GM23338 (cell line): ENCODE results near the gene PIGB. TPM values are rescaled to one million over a fixed set of nuclear protein-coding genes. Genes with fewer than 3 reads are reported as not detected.

Experiments
- ATAC-seq: fragments of 200-7000 bp; cut with Tn5 transposase; 3 replicates; pipeline ENCODE4 v1.9.1; 2020
- DNase-seq: peaks from one replicate; pipeline ENCODE4 v3.0.0-alpha.2; 2015; ENCODE audit warnings: low spot score
- H2AFZ ChIP-seq: fragments of 200-600 bp; sonication (generic); 2 replicates; pipeline ENCODE4 v1.8.0; 2016; ENCODE audit warnings: antibody characterized with exemption, mild to moderate bottlenecking, moderate library complexity
- H3F3A ChIP-seq: fragments of 200-600 bp; sonication (generic); replicated peaks from 2 replicates; pipeline ENCODE4 v1.8.0; 2017; ENCODE audit warnings: antibody characterized with exemption, mixed run types, low read depth
- H3K27ac ChIP-seq: fragments of 200-600 bp; sonication (generic); 2 replicates; pipeline ENCODE4 v1.6.1; 2016; ENCODE audit warnings: low read depth
- H3K27me3 ChIP-seq: fragments of 200-600 bp; sonication (generic); 2 replicates; pipeline ENCODE4 v1.8.0; 2016; ENCODE audit warnings: mild to moderate bottlenecking, mixed run types, moderate library complexity; ENCODE audit not compliant: insufficient read depth
- H3K36me3 ChIP-seq: fragments of 200-600 bp; sonication (generic); 2 replicates; pipeline ENCODE4 v1.8.0; 2016; ENCODE audit warnings: mild to moderate bottlenecking; ENCODE audit not compliant: insufficient read depth
- H3K4me1 ChIP-seq: fragments of 200-600 bp; sonication (generic); 2 replicates; pipeline ENCODE4 v1.8.0; 2016; ENCODE audit warnings: mild to moderate bottlenecking, moderate library complexity; ENCODE audit not compliant: insufficient read depth
- H3K4me2 ChIP-seq: fragments of 200-600 bp; sonication (generic); 2 replicates; pipeline ENCODE4 v1.7.1; 2017; ENCODE audit warnings: mixed run types
- H3K4me3 ChIP-seq: fragments of 200-600 bp; sonication (generic); 2 replicates; pipeline ENCODE4 v1.6.1; 2016; ENCODE audit warnings: mixed run types
- H3K79me2 ChIP-seq: fragments of 200-600 bp; sonication (generic); replicated peaks from 2 replicates; pipeline ENCODE4 v1.8.0; 2017; ENCODE audit warnings: mild to moderate bottlenecking; ENCODE audit not compliant: insufficient read depth
- H3K9me2 ChIP-seq: fragments of 200-600 bp; sonication (generic); 2 replicates; pipeline ENCODE4 v1.8.0; 2017; ENCODE audit not compliant: insufficient read depth
- H4K20me1 ChIP-seq: fragments of 200-600 bp; sonication (generic); replicated peaks from 2 replicates; pipeline ENCODE4 v1.8.0; 2017; ENCODE audit warnings: mild to moderate bottlenecking; ENCODE audit not compliant: insufficient read depth
- H3K27ac Mint-ChIP-seq: 2 replicates; pipeline ENCODE4 v1.8.0; 2020; ENCODE audit warnings: inconsistent platforms, mild to moderate bottlenecking, moderate library complexity, mixed read lengths
- H3K27me3 Mint-ChIP-seq: 3 replicates; pipeline ENCODE4 v1.8.0; 2022; ENCODE audit warnings: low read depth, mild to moderate bottlenecking, moderate library complexity, mixed read lengths, inconsistent platforms; ENCODE audit not compliant: insufficient read depth, poor library complexity
- H3K36me3 Mint-ChIP-seq: 3 replicates; pipeline ENCODE4 v1.8.0; 2021; ENCODE audit warnings: low read depth, mild to moderate bottlenecking, inconsistent platforms, moderate library complexity, mixed read lengths
- H3K4me1 Mint-ChIP-seq: 3 replicates; pipeline ENCODE4 v1.8.0; 2020; ENCODE audit warnings: mild to moderate bottlenecking, inconsistent platforms, mixed read lengths
- H3K4me3 Mint-ChIP-seq: 3 replicates; pipeline ENCODE4 v1.8.0; 2021; ENCODE audit warnings: moderate library complexity, mild to moderate bottlenecking, inconsistent platforms, mixed read lengths
- H3K9me3 Mint-ChIP-seq: 3 replicates; pipeline ENCODE4 v1.8.0; 2020; ENCODE audit warnings: moderate library complexity, mild to moderate bottlenecking, inconsistent platforms, mixed read lengths
- CREB1 ChIP-seq: fragments of 250-450 bp; sonication (Bioruptor Pico); IDR thresholded peaks from 2 replicates; pipeline ENCODE4 v1.5.0; 2020; ENCODE audit warnings: low read depth, mild to moderate bottlenecking, moderate library complexity
- EZH2phosphoT487 ChIP-seq: fragments of 200-600 bp; sonication (generic); IDR thresholded peaks from one replicate; pipeline ENCODE4 v1.8.1; 2018; ENCODE audit warnings: antibody characterized with exemption; ENCODE audit not compliant: unreplicated experiment
- JUNB ChIP-seq: IDR thresholded peaks from one replicate; pipeline ENCODE4 v1.6.1; 2016; ENCODE audit warnings: antibody characterized with exemption; ENCODE audit not compliant: unreplicated experiment
- NANOG ChIP-seq: IDR thresholded peaks from 2 replicates; pipeline ENCODE4 v1.6.1; 2016; ENCODE audit warnings: antibody characterized with exemption, borderline replicate concordance
- POLR2AphosphoS5 ChIP-seq: IDR thresholded peaks from 2 replicates; pipeline ENCODE4 v1.6.1; 2016; ENCODE audit warnings: antibody characterized with exemption, low read depth
- STAT1 ChIP-seq: IDR thresholded peaks from one replicate; pipeline ENCODE4 v1.6.1; 2016; ENCODE audit warnings: antibody characterized with exemption; ENCODE audit not compliant: unreplicated experiment
- ZNF331 ChIP-seq: fragments of 250-450 bp; sonication (Bioruptor Pico); IDR thresholded peaks from 2 replicates; pipeline ENCODE4 v1.5.0; 2020; ENCODE audit warnings: low read depth, mild to moderate bottlenecking, moderate library complexity
- ZNF462 ChIP-seq: fragments of 250-450 bp; sonication (Bioruptor Pico); IDR thresholded peaks from 2 replicates; pipeline ENCODE4 v1.5.0; 2020; ENCODE audit warnings: mild to moderate bottlenecking, moderate library complexity
- polyA plus RNA-seq: library from polyadenylated mRNA; unstranded; fragments of >200 nt; fragmentation: Nextera tagmentation; extraction: Ambion mirVana; gene quantifications from 2 replicates; pipeline ENCODE4 v1.2.1, GENCODE V29; 2016
- total RNA-seq: library from RNA; depleted of rRNA; stranded (reverse); fragments of >200 nt; shearing (Covaris generic); gene quantifications from 2 replicates; pipeline ENCODE4 v1.2.3, GENCODE V29; 2014
- TF ChIP-seq, protein P1 (sequence below), 2 experiments: fragments of 200-600 bp in 1 of 2; sonication (generic) in 1 of 2; conservative IDR thresholded peaks; 2 replicates each; pipeline versions ENCODE4 v1.5.1 to v1.6.1; 2016 to 2017; ENCODE audit warnings: antibody characterized with exemption in 2 of 2, low read depth in 2 of 2, mild to moderate bottlenecking in 2 of 2, moderate library complexity in 1 of 2
- TF ChIP-seq, protein P2 (sequence below): IDR thresholded peaks from one replicate; pipeline ENCODE4 v1.6.1; 2018; ENCODE audit warnings: antibody characterized with exemption; ENCODE audit not compliant: unreplicated experiment
- TF ChIP-seq, protein P3 (sequence below): IDR thresholded peaks from 2 replicates; pipeline ENCODE4 v1.6.1; 2016; ENCODE audit warnings: antibody characterized with exemption

Gene PIGB
- total and polyA plus RNA-seq, 2 experiments from 2014 or later = 6.1 to 9.0 TPM

- Mint-ChIP-seq H3K4me1 (no peaks in the 10 kb centered on the region), H3K27me3 (no peaks in the 10 kb centered on the region)
Measured at GRCh38 chr15:55383687-55384086, 64.7 kb downstream of the PIGB start.

More at GRCh38 chr15:55383687-55384086, 64.7 kb downstream of the PIGB start:
- no peak overlapping the region for H3K4me3 ChIP-seq
- ATAC-seq = no peak
- H4K20me1 ChIP-seq = no peaks in the 10 kb centered on the region; the same call in 1 of the 2 replicates
- H3K9me2 ChIP-seq = 0 out of 2 replicates have a peak, but pooled peaks cover 2% of the 10 kb centered on the region
- no peaks in the 10 kb centered on the region for H3K79me2 ChIP-seq
- Mint-ChIP-seq H3K27ac (no peak overlapping the region), H3K36me3 (peaks cover 4% of the 10 kb centered on the region; the same call in 1 of the 3 replicates), H3K4me3 (no peak overlapping the region), H3K9me3 (no peaks in the 10 kb centered on the region)
- H2AFZ ChIP-seq = no peak overlapping the region
- DNase-seq = no peak
- no peaks in the 10 kb centered on the region for H3K27me3 ChIP-seq
- H3F3A ChIP-seq = no peaks in the 10 kb centered on the region
- H3K36me3 ChIP-seq = no peaks in the 10 kb centered on the region
- no peak overlapping the region for H3K4me2 ChIP-seq
- no peak overlapping the region for H3K27ac ChIP-seq
- TF ChIP-seq, protein P1, sequence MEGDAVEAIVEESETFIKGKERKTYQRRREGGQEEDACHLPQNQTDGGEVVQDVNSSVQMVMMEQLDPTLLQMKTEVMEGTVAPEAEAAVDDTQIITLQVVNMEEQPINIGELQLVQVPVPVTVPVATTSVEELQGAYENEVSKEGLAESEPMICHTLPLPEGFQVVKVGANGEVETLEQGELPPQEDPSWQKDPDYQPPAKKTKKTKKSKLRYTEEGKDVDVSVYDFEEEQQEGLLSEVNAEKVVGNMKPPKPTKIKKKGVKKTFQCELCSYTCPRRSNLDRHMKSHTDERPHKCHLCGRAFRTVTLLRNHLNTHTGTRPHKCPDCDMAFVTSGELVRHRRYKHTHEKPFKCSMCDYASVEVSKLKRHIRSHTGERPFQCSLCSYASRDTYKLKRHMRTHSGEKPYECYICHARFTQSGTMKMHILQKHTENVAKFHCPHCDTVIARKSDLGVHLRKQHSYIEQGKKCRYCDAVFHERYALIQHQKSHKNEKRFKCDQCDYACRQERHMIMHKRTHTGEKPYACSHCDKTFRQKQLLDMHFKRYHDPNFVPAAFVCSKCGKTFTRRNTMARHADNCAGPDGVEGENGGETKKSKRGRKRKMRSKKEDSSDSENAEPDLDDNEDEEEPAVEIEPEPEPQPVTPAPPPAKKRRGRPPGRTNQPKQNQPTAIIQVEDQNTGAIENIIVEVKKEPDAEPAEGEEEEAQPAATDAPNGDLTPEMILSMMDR (conservative IDR thresholded peaks at IDR 0.05; ENCODE audit: low read depth in 2 of 2) = no peak
- TF ChIP-seq JUNB (no peak), NANOG (no peak), STAT1 (no peak), ZNF331 (CRISPR knock-in tag) (no peak), POLR2AphosphoS5 (no peak), EZH2phosphoT487 (no peak), CREB1 (CRISPR knock-in tag) (no peak), ZNF462 (CRISPR knock-in tag) (no peak)
- TF ChIP-seq, protein P2, sequence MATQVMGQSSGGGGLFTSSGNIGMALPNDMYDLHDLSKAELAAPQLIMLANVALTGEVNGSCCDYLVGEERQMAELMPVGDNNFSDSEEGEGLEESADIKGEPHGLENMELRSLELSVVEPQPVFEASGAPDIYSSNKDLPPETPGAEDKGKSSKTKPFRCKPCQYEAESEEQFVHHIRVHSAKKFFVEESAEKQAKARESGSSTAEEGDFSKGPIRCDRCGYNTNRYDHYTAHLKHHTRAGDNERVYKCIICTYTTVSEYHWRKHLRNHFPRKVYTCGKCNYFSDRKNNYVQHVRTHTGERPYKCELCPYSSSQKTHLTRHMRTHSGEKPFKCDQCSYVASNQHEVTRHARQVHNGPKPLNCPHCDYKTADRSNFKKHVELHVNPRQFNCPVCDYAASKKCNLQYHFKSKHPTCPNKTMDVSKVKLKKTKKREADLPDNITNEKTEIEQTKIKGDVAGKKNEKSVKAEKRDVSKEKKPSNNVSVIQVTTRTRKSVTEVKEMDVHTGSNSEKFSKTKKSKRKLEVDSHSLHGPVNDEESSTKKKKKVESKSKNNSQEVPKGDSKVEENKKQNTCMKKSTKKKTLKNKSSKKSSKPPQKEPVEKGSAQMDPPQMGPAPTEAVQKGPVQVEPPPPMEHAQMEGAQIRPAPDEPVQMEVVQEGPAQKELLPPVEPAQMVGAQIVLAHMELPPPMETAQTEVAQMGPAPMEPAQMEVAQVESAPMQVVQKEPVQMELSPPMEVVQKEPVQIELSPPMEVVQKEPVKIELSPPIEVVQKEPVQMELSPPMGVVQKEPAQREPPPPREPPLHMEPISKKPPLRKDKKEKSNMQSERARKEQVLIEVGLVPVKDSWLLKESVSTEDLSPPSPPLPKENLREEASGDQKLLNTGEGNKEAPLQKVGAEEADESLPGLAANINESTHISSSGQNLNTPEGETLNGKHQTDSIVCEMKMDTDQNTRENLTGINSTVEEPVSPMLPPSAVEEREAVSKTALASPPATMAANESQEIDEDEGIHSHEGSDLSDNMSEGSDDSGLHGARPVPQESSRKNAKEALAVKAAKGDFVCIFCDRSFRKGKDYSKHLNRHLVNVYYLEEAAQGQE = no peak
- TF ChIP-seq, protein P3, sequence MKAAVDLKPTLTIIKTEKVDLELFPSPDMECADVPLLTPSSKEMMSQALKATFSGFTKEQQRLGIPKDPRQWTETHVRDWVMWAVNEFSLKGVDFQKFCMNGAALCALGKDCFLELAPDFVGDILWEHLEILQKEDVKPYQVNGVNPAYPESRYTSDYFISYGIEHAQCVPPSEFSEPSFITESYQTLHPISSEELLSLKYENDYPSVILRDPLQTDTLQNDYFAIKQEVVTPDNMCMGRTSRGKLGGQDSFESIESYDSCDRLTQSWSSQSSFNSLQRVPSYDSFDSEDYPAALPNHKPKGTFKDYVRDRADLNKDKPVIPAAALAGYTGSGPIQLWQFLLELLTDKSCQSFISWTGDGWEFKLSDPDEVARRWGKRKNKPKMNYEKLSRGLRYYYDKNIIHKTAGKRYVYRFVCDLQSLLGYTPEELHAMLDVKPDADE = no peak
- no peaks in the 10 kb centered on the region for H3K4me1 ChIP-seq
